ENCODE measurements around the gene PRLR. TPM values are rescaled to one million over a fixed set of nuclear protein-coding genes. Genes with fewer than 3 reads are reported as not detected.

PRLR gene
- total RNA-seq, 2 experiments from 2014 or later: 0.03 TPM; not detected in 1

- H3K36me3 Mint-ChIP-seq (ENCODE audit: low read depth): no peaks in the 10 kb centered on the region
- ATAC-seq (ENCODE audit: poor library complexity): no peak
- intact Hi-C loops (cut with DNase I, micrococcal nuclease): loop anchor here in 1 of 2 experiments (5.0 kb wide), 1 partner anchor 114 kb away; no protein-coding TSS in a partner anchor
- H3K9me3 Mint-ChIP-seq: no peaks in the 10 kb centered on the region
- Histone ChIP-seq H3K4me3 (ENCODE audit: low read length) (no peak overlapping the region), H3K9me3 (ENCODE audit: control insufficient read depth in 1 of 2, insufficient read depth in 1 of 2, low read length in 2 of 2) (no peaks in the 10 kb centered on the region), H3K36me3 (ENCODE audit: insufficient read depth, low read length) (no peaks in the 10 kb centered on the region), H3K4me1 (ENCODE audit: insufficient read depth, low read length) (no peaks in the 10 kb centered on the region), H3K27ac (ENCODE audit: low read depth in 1 of 2, low read length in 2 of 2) (no peak overlapping the region), H3K27me3 (ENCODE audit: control insufficient read depth in 1 of 2, insufficient read depth in 2 of 2, low read length in 2 of 2) (peaks cover 3 to 10% of the 10 kb centered on the region in 2 experiments)
- no peak for DNase-seq
- no peak for TF ChIP-seq CTCF (IDR thresholded peaks at IDR 0.05)
- H3K4me1 Mint-ChIP-seq (ENCODE audit: low read depth): no peaks in the 10 kb centered on the region
- H3K27ac Mint-ChIP-seq: no peak overlapping the region
- ChIA-PET POLR2A (no interaction called here), CTCF (no interaction called here)
- H3K4me3 Mint-ChIP-seq: no peak overlapping the region
- H3K27me3 Mint-ChIP-seq: peaks cover 51% of the 10 kb centered on the region
Measured at GRCh38 chr5:35201291-35201690, 29.0 kb downstream of the PRLR start.

GRCh38 chr5:35199886-35200285 is 30.4 kb downstream of the PRLR start:
- Histone ChIP-seq H3K9me3 (ENCODE audit: control insufficient read depth in 1 of 2, insufficient read depth in 1 of 2, low read length in 2 of 2) (no peaks in the 10 kb centered on the region), H3K4me1 (ENCODE audit: insufficient read depth, low read length) (no peaks in the 10 kb centered on the region), H3K27me3 (ENCODE audit: control insufficient read depth in 1 of 2, insufficient read depth in 2 of 2, low read length in 2 of 2) (peaks cover 3 to 4% of the 10 kb centered on the region in 2 experiments), H3K36me3 (ENCODE audit: insufficient read depth, low read length) (no peaks in the 10 kb centered on the region), H3K4me3 (ENCODE audit: low read length) (no peak overlapping the region), H3K27ac (ENCODE audit: low read depth in 1 of 2, low read length in 2 of 2) (no peak overlapping the region)
- no peaks in the 10 kb centered on the region for H3K9me3 Mint-ChIP-seq
- ATAC-seq (ENCODE audit: poor library complexity): no peak
- no peak overlapping the region for H3K27ac Mint-ChIP-seq
- TF ChIP-seq CTCF (IDR thresholded peaks at IDR 0.05): no peak
- ChIA-PET POLR2A (no interaction called here), CTCF (no interaction called here)
- no peak overlapping the region for H3K4me3 Mint-ChIP-seq
- intact Hi-C loops (cut with DNase I, micrococcal nuclease): loop anchor here in 1 of 2 experiments (5.0 kb wide), 1 partner anchor 113 kb away; no protein-coding TSS in a partner anchor
- DNase-seq: no peak
- no peaks in the 10 kb centered on the region for H3K36me3 Mint-ChIP-seq (ENCODE audit: low read depth)
- H3K27me3 Mint-ChIP-seq: peaks cover 55% of the 10 kb centered on the region
- no peaks in the 10 kb centered on the region for H3K4me1 Mint-ChIP-seq (ENCODE audit: low read depth)

GRCh38 chr5:35198686-35199085 is 31.6 kb downstream of the PRLR start:
- no peak for DNase-seq
- Mint-ChIP-seq H3K36me3 (ENCODE audit: low read depth) (no peaks in the 10 kb centered on the region), H3K27me3 (peaks cover 54% of the 10 kb centered on the region), H3K4me3 (no peak overlapping the region), H3K27ac (no peak overlapping the region), H3K4me1 (ENCODE audit: low read depth) (no peaks in the 10 kb centered on the region), H3K9me3 (no peaks in the 10 kb centered on the region)
- intact Hi-C loops (cut with DNase I, micrococcal nuclease): no loop called here
- Histone ChIP-seq H3K27ac (ENCODE audit: low read depth in 1 of 2, low read length in 2 of 2) (no peak overlapping the region), H3K4me3 (ENCODE audit: low read length) (no peak overlapping the region), H3K9me3 (ENCODE audit: control insufficient read depth in 1 of 2, insufficient read depth in 1 of 2, low read length in 2 of 2) (no peaks in the 10 kb centered on the region), H3K27me3 (ENCODE audit: control insufficient read depth in 1 of 2, insufficient read depth in 2 of 2, low read length in 2 of 2) (peaks cover 3 to 4% of the 10 kb centered on the region in 2 experiments), H3K4me1 (ENCODE audit: insufficient read depth, low read length) (no peaks in the 10 kb centered on the region), H3K36me3 (ENCODE audit: insufficient read depth, low read length) (no peaks in the 10 kb centered on the region)
- POLR2A ChIA-PET: no interaction called here
- CTCF ChIA-PET: no interaction called here
- no peak for ATAC-seq (ENCODE audit: poor library complexity)
- no peak for TF ChIP-seq CTCF (IDR thresholded peaks at IDR 0.05)
